GM18951 (cell line): ENCODE measurements around the gene ZNF689.

Experiments used
- POLR2A ChIP-seq: IDR thresholded peaks from 4 replicates; pipeline ENCODE4 v1.6.1; 2011; ENCODE audit warnings: mild to moderate bottlenecking; ENCODE audit not compliant: insufficient read length, insufficient read depth; ENCODE audit errors: extremely low read depth
- in situ Hi-C: fragments of 300-500 bp; cut with MboI; formaldehyde crosslinking; loops from one replicate; pipeline ENCODE4 v1.12.0; 2022; ENCODE audit warnings: low sequenced_read_pairs, mixed read lengths, inconsistent platforms; ENCODE audit not compliant: unreplicated experiment

Gene ZNF689

GRCh38 chr16:30626236-30626635 is 16.0 kb upstream of the ZNF689 start:
- no peak for TF ChIP-seq POLR2A
- in situ Hi-C loops = loop anchor here (25.0 kb wide), 1 partner anchor 1164 kb away; the partner anchor contains the start of genes BOLA2, SLX1B and SULT1A4

DNA sequence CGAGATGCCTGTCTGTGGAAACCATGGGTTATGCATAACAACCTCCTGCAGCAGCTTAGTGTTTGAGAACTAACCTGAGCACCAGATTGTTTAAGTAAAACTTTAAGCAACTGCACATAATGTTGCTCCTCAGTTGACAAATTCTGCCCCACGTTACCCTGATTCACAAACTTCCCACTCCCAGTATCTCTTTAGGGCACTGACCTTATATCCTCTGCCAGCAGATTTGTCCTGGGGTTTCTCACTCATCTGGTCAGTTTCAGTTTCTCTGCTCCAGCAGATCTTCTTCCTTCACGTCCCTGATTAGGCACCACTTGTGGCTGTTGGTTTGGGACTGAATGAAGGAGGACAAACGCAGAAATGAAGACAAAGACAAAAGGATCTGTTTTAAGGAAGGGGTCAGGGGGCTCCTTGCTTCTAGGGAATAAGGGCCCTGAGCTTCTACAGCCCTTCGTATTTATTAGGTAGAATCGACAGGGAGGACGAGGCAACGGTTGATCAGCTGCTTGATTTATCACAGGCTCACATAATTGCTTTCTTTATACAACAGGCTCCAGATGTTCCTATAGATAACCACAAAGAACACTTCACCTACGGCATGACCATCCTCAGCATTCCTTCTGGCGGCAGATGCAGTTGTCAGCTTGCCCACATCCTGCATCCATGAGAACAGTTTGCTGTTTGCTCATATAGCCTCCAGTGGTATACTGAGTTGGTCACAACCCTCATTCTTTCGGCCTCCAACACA is 13.5 kb upstream of the ZNF689 start:
- in situ Hi-C loops = no loop called here
- TF ChIP-seq POLR2A = no peak

DNA sequence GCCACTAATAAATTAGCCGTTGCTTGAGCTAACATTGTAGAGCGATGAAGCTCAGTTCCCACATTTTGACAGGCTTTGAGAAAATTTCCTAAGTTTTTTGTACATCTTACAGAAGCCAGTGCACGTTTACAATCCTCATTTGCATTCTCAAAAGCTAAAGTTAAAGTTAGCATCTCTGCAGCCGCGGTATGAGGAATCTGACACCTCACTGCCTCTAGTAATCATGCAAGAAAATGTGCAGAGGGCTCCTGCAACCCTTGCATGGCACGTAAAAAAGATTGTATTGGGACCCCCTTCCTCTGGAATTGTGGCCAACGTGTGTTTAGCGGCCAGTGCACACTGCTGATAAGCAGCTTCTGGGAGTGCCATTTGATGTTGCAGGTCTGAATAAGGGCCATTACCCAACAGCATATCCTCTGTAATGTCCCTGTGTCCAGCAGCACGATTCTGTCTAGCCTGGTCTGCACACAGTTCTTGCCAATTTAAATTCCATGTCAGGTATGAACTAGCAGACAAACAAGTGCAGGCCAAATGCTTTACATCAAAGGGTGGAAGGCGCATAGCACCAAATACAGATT is 12.4 kb upstream of the ZNF689 start:
- in situ Hi-C loops = no loop called here
- TF ChIP-seq POLR2A = no peak

- TF ChIP-seq POLR2A = no peak
- in situ Hi-C loops = no loop called here
Measured at GRCh38 chr16:30621765-30622164, 11.6 kb upstream of the ZNF689 start.

DNA sequence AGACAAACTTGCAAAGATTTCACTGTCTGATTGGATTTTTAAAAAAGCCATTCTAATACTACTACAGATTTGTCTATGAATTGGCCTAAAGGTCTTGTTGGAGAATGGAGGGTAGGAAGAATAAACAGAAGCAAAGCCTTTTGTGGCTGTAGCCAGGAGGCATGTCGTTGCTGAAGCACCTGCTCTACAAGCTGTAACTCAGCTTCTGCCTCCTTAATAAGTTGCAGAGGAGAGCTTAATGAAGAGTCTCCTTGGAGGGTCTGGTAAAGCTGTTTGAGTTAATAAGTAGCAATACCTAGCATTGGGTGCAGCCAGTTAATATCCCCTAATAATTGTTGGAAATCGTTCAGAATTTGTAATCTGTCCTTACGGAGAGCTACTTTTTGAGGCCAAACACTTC is 10.0 kb upstream of the ZNF689 start:
- in situ Hi-C loops = no loop called here
- no peak for TF ChIP-seq POLR2A

- no peak for TF ChIP-seq POLR2A
- in situ Hi-C loops = no loop called here
Measured at GRCh38 chr16:30619638-30620037, 9.4 kb upstream of the ZNF689 start.

DNA sequence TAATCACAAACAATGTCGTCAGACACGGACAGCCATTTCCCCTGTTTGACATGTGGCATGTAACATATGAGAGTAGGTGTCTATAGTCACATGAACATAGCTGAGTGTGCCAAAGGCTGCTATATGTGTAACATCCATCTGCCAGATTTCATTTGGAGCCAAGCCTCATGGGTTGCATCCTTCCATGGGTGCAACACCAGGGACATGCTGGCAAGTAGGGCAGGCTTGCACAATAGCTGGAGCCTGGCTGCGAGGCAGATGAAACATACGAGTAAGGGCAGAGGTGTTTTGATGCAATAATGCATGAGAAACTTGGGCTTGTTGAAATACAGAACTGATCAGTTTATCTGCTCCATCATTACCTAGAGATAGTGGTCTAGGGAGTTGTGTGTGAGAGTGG is 9.0 kb upstream of the ZNF689 start:
- no peak for TF ChIP-seq POLR2A
- in situ Hi-C loops = no loop called here

GRCh38 chr16:30615358-30616091 is 5.3 kb upstream of the ZNF689 start:
- no peak for TF ChIP-seq POLR2A
- in situ Hi-C loops = no loop called here

DNA sequence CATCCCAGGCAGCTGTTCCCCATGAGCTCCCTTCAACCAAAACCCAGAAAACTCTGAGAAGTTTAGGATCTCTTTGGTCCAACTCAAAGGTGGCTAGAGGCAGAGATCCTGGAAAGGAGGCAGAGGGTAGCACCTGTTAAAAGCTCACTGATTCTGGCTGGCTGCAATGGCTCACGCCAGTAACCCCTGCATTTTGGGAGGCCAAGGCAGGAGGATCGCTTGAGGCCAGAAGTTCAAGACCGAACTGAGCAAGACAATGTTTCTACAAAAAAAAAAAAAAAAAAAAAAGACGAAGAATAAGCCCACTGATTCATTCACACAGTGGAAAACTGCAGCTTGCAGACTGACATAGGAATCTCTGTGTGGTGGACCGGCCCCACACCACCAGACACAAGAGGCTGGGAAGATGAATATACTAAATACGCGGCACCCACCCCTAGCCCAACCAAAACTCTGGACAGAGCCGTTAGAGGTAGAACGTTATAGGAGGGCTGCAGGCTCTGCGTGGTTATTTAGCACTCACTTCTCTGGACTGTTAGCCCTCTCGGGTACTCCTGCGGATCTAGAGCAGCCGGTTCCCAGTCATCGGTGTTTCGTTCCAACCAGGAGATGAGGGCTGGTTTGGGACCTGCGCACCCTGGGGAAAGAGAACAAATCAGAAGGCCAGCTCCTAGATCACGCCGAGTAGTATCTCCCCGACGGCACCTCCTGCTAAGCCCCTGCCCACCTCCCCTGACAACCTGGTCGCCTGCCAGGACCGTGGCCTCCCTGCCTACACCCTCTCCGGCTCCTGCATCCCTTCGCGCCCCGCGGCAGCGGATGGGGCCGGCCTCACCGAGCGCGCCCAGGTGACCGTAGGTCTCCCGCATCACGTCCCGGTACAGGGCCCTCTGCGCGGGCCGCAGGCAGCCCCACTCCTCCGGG is 925 bp downstream of the ZNF689 start:
- in situ Hi-C loops = no loop called here
- no peak for TF ChIP-seq POLR2A

- no peak for TF ChIP-seq POLR2A
- in situ Hi-C loops = no loop called here
Measured at GRCh38 chr16:30606004-30606403, 4.2 kb downstream of the ZNF689 start.

- in situ Hi-C loops = no loop called here
- no peak for TF ChIP-seq POLR2A
Measured at GRCh38 chr16:30605158-30605557, 5.0 kb downstream of the ZNF689 start.

DNA sequence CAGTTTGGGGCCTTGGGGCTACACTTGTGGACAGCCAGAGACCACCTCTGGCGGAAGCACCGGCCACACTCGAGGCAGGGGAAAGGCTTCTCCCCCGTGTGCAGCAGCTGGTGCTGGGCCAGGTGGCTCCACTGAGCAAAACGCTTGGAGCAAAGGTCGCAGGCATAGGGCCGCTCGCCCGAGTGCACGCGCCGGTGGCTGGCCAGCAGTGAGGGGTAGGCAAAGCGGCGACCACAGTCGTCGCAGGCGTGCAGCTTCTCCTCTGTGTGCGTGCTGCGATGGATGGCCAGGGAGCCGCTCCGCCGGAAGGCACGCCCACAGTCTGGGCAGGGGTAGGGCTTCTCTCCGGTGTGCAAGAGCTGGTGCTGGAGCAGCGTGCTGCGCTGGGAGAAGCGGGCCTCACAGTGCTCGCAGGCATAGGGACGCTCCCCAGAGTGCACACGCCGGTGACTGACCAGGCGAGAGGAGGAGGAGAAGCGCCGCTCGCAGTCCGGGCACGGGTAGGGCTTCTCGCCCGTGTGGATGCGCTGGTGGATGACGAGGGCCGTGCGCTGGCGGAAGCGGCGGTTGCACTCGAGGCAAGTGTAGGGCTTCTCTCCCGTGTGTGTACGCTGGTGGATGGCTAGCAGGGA is 5.8 kb downstream of the ZNF689 start:
- in situ Hi-C loops = no loop called here
- no peak for TF ChIP-seq POLR2A

GRCh38 chr16:30603945-30604315 is 6.3 kb downstream of the ZNF689 start:
- in situ Hi-C loops = no loop called here
- no peak for TF ChIP-seq POLR2A
